Activated CD4-positive, alpha-beta T cell treated with anti-CD3 and anti-CD28 coated beads, Interleukin-2, Interleukin-6, amounts not matched to agents 100 ng/mL and 50 ng/mL, durations not matched to agents 16 hours and 8 hours (primary cell): ENCODE results near the gene TBCA.
"Not testable (repeated sequence)": the region's sequence is repeated elsewhere in the genome, so short reads cannot be mapped to it uniquely, and the experiment has no call there.

Source experiments
- DNase-seq: peaks from one replicate; pipeline ENCODE4 v3.0.0-alpha.2; 2020

TBCA gene

GRCh38 chr5:77699569-77699968 lies 76.6 kb downstream of the TBCA start:
- DNase-seq: not testable (repeated sequence)

- DNase-seq: no peak
Observed at GRCh38 chr5:77698920-77699319, 77.2 kb downstream of the TBCA start.

GRCh38 chr5:77697692-77698091 lies 78.4 kb downstream of the TBCA start:
- no peak for DNase-seq

GRCh38 chr5:77696120-77696519 lies 80.0 kb downstream of the TBCA start:
- DNase-seq: peak; percentile 36

- no peak for DNase-seq
Observed at GRCh38 chr5:77693913-77694312, 82.2 kb downstream of the TBCA start.

- DNase-seq: no peak
Observed at GRCh38 chr5:77683171-77683732, 92.9 kb downstream of the TBCA start.

- DNase-seq: no peak
Observed at GRCh38 chr5:77670526-77670925, 105.6 kb downstream of the TBCA start.

- no peak for DNase-seq
Observed at GRCh38 chr5:77669677-77670076, 106.5 kb downstream of the TBCA start.

GRCh38 chr5:77663090-77663863 lies 112.9 kb downstream of the TBCA start:
- DNase-seq: no peak

- peak; percentile 44 for DNase-seq
Observed at GRCh38 chr5:77662635-77663034, 113.5 kb downstream of the TBCA start.

- DNase-seq: no peak
Observed at GRCh38 chr5:77658662-77659061, 117.5 kb downstream of the TBCA start.

GRCh38 chr5:77651343-77651742 lies 124.8 kb downstream of the TBCA start:
- DNase-seq: no peak

GRCh38 chr5:77650686-77651085 lies 125.5 kb downstream of the TBCA start:
- no peak for DNase-seq

- no peak for DNase-seq
Observed at GRCh38 chr5:77649776-77650175, 126.4 kb downstream of the TBCA start.

- DNase-seq: no peak
Observed at GRCh38 chr5:77645995-77646639, 130.0 kb downstream of the TBCA start.

- peak; percentile 47 for DNase-seq
Observed at GRCh38 chr5:77645158-77645994, 130.8 kb downstream of the TBCA start.

GRCh38 chr5:77644371-77645157 lies 131.6 kb downstream of the TBCA start:
- DNase-seq: no peak

- DNase-seq: no peak
Observed at GRCh38 chr5:77643654-77644370, 132.3 kb downstream of the TBCA start.

GRCh38 chr5:77642738-77643653 lies 133.1 kb downstream of the TBCA start:
- no peak for DNase-seq

GRCh38 chr5:77641963-77642737 lies 134.0 kb downstream of the TBCA start:
- no peak for DNase-seq
